ENCODE data around the gene RIBC2. TPM values are rescaled to one million over a fixed set of nuclear protein-coding genes. Genes with fewer than 3 reads are reported as not detected.

RIBC2 gene
- total and polyA plus RNA-seq, 2 of the 4 experiments (the other 2 are of a cell fraction) = 0.29 to 0.36 TPM

DNA sequence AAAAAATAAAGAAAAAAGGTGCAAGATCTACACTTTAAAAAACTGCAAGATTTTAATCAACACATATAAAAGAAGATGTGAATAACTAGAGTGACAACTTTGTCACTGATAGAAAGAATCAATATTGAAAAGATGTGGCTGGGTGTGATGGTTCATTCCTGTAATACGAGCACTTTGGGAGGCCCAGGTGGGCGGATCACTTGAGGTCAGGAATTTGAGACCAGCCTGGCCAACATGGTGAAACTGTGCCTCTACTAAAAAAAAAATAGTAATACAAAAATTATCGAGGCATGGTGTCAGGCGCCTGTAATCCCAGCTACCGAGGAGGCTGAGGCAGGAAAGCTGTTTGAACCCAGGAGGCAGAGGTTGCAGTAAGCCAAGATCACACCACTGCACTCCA lies 68.2 kb downstream of the RIBC2 start (continued):
- TF ChIP-seq RCOR1 (IDR thresholded peaks at IDR 0.05; ENCODE audit: insufficient replicate concordance, low read length) = no peak

Other genes starting within 250 kb of the RIBC2 start
- gene NUP50, start 249.8 kb upstream of the RIBC2 start, total RNA-seq (2012; rRNA removed) = 61.1 and 65.4 TPM in 2 replicates
- 10.3 and 12.8 TPM in 2 replicates for gene NUP50, start 249.8 kb upstream of the RIBC2 start, polyA plus RNA-seq (2012; rRNA removed)
- gene KIAA0930, start 172.8 kb upstream of the RIBC2 start, total RNA-seq (2012; rRNA removed) = 21.7 and 25.3 TPM in 2 replicates
- 34.1 and 38.1 TPM in 2 replicates for gene KIAA0930, start 172.8 kb upstream of the RIBC2 start, polyA plus RNA-seq (2012; rRNA removed)
- gene UPK3A, start 128.7 kb upstream of the RIBC2 start, total RNA-seq (2012; rRNA removed) = not detected in 2 replicates
- gene UPK3A, start 128.7 kb upstream of the RIBC2 start, polyA plus RNA-seq (2012; rRNA removed) = not detected in 2 replicates
- gene FAM118A, start 103.8 kb upstream of the RIBC2 start, total RNA-seq (2012; rRNA removed) = 15.8 and 20.6 TPM in 2 replicates
- gene FAM118A, start 103.8 kb upstream of the RIBC2 start, polyA plus RNA-seq (2012; rRNA removed) = 83.4 and 95.6 TPM in 2 replicates
- gene SMC1B, start 94 bp upstream of the RIBC2 start, total RNA-seq (2012; rRNA removed) = not detected in 2 replicates
- gene SMC1B, start 94 bp upstream of the RIBC2 start, polyA plus RNA-seq (2012; rRNA removed) = not detected in 2 replicates
- gene FBLN1, start 89.2 kb downstream of the RIBC2 start, total RNA-seq (2012; rRNA removed) = 11.3 and 11.4 TPM in 2 replicates
- 80.8 and 87.9 TPM in 2 replicates for gene FBLN1, start 89.2 kb downstream of the RIBC2 start, polyA plus RNA-seq (2012; rRNA removed)

Measured in IMR-90 (cell line).